ENCODE results near the gene PPP2R3B. TPM values are rescaled to one million over a fixed set of nuclear protein-coding genes. Genes with fewer than 3 reads are reported as not detected.

The PPP2R3B gene
- total RNA-seq, 1 donor from 2014 or later = 30.5 TPM

DNA sequence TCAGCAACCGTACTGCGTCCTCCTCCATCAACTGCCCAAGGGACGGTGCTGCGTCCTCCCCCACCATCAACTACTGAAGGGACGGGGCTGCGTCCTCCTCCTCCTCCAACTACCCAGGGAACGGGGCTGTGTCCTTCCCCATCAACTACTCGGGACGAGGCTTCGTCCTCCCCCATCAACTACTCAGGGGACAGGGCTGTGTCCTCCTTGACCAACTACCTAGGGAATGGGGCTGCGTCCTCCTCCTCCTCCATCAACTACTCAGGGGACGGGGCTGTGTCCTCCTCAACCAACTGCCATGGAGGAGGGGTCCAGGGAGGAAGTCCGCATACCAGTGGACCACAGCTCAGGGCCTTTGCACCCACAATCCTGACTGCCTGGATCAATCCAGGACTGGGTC is 24.4 kb downstream of the PPP2R3B start:
- peak; percentile 64 for DNase-seq (ENCODE audit: low spot score)
- H3K4me3 Mint-ChIP-seq (ENCODE audit: unreplicated experiment) = no peak overlapping the region
- peaks cover 7% of the 10 kb centered on the region for H3K4me1 Mint-ChIP-seq (ENCODE audit: low read depth)
- H3K27ac Mint-ChIP-seq (ENCODE audit: unreplicated experiment) = no peak overlapping the region
- H3K9me3 Mint-ChIP-seq (ENCODE audit: low read depth) = peaks cover 5% of the 10 kb centered on the region
- no peaks in the 10 kb centered on the region for H3K27me3 Mint-ChIP-seq (ENCODE audit: low read depth)
- peaks cover 24% of the 10 kb centered on the region for H3K36me3 Mint-ChIP-seq (ENCODE audit: low read depth)
- TF ChIP-seq, protein P1, sequence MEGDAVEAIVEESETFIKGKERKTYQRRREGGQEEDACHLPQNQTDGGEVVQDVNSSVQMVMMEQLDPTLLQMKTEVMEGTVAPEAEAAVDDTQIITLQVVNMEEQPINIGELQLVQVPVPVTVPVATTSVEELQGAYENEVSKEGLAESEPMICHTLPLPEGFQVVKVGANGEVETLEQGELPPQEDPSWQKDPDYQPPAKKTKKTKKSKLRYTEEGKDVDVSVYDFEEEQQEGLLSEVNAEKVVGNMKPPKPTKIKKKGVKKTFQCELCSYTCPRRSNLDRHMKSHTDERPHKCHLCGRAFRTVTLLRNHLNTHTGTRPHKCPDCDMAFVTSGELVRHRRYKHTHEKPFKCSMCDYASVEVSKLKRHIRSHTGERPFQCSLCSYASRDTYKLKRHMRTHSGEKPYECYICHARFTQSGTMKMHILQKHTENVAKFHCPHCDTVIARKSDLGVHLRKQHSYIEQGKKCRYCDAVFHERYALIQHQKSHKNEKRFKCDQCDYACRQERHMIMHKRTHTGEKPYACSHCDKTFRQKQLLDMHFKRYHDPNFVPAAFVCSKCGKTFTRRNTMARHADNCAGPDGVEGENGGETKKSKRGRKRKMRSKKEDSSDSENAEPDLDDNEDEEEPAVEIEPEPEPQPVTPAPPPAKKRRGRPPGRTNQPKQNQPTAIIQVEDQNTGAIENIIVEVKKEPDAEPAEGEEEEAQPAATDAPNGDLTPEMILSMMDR (IDR thresholded peaks at IDR 0.05) = no peak

GRCh38 chrX:361231-362145 is 25.2 kb downstream of the PPP2R3B start:
- Mint-ChIP-seq H3K36me3 (ENCODE audit: low read depth) (peaks cover 26% of the 10 kb centered on the region), H3K4me1 (ENCODE audit: low read depth) (peaks cover 11% of the 10 kb centered on the region), H3K4me3 (ENCODE audit: unreplicated experiment) (no peak overlapping the region), H3K27ac (ENCODE audit: unreplicated experiment) (no peak overlapping the region), H3K9me3 (ENCODE audit: low read depth) (peaks cover 5% of the 10 kb centered on the region), H3K27me3 (ENCODE audit: low read depth) (no peaks in the 10 kb centered on the region)
- TF ChIP-seq, protein P1 (IDR thresholded peaks at IDR 0.05) = no peak
- DNase-seq (ENCODE audit: low spot score) = peak; percentile 92

GRCh38 chrX:360496-361150 is 26.1 kb downstream of the PPP2R3B start:
- Mint-ChIP-seq H3K27me3 (ENCODE audit: low read depth) (no peaks in the 10 kb centered on the region), H3K27ac (ENCODE audit: unreplicated experiment) (no peak overlapping the region), H3K9me3 (ENCODE audit: low read depth) (peaks cover 5% of the 10 kb centered on the region), H3K4me1 (ENCODE audit: low read depth) (peaks cover 13% of the 10 kb centered on the region), H3K36me3 (ENCODE audit: low read depth) (peaks cover 26% of the 10 kb centered on the region), H3K4me3 (ENCODE audit: unreplicated experiment) (no peak overlapping the region)
- peak; percentile 75 for DNase-seq (ENCODE audit: low spot score)
- TF ChIP-seq, protein P1 (IDR thresholded peaks at IDR 0.05) = no peak

DNA sequence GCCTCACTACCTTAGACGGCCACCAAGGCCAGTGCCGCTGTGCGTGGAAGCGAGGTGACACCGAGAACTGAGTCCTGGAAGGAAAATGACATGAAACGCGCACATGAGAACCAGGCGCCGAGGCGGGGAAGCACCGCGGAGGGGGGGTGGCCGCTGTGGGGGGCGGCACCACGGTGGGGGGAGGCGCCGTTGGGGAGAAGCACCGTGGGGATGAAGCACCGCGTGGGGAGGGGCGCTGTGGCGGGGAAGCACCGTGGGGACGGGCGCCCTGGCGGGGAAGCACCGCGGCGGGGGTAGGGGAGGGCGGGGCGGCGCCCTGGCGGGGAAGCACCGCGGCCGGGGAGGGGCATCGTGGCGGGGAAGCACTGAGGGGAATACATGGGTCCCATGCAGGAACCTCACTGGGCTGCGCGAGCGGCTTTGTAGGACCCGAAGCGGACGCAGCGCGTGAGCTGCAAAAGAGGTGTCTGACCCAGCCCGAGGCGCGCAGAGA is 28.0 kb downstream of the PPP2R3B start:
- peaks cover 13% of the 10 kb centered on the region for H3K4me1 Mint-ChIP-seq (ENCODE audit: low read depth)
- no peak overlapping the region for H3K27ac Mint-ChIP-seq (ENCODE audit: unreplicated experiment)
- H3K4me3 Mint-ChIP-seq (ENCODE audit: unreplicated experiment) = no peak overlapping the region
- H3K27me3 Mint-ChIP-seq (ENCODE audit: low read depth) = no peaks in the 10 kb centered on the region
- H3K36me3 Mint-ChIP-seq (ENCODE audit: low read depth) = peaks cover 26% of the 10 kb centered on the region
- DNase-seq (ENCODE audit: low spot score) = peak; percentile 90
- TF ChIP-seq, protein P1 (IDR thresholded peaks at IDR 0.05) = no peak
- peaks cover 5% of the 10 kb centered on the region for H3K9me3 Mint-ChIP-seq (ENCODE audit: low read depth)
